Regular cardiac myocyte (primary cell): ENCODE results near the gene DSG4. TPM values are rescaled to one million over a fixed set of nuclear protein-coding genes. Genes with fewer than 3 reads are reported as not detected.

Experiments used
- total RNA-seq: library from RNA; depleted of rRNA; stranded (reverse); fragments of >200 nt; gene quantifications from 2 replicates; pipeline ENCODE4 v1.2.3, GENCODE V29; 2014

Gene DSG4, protein sequence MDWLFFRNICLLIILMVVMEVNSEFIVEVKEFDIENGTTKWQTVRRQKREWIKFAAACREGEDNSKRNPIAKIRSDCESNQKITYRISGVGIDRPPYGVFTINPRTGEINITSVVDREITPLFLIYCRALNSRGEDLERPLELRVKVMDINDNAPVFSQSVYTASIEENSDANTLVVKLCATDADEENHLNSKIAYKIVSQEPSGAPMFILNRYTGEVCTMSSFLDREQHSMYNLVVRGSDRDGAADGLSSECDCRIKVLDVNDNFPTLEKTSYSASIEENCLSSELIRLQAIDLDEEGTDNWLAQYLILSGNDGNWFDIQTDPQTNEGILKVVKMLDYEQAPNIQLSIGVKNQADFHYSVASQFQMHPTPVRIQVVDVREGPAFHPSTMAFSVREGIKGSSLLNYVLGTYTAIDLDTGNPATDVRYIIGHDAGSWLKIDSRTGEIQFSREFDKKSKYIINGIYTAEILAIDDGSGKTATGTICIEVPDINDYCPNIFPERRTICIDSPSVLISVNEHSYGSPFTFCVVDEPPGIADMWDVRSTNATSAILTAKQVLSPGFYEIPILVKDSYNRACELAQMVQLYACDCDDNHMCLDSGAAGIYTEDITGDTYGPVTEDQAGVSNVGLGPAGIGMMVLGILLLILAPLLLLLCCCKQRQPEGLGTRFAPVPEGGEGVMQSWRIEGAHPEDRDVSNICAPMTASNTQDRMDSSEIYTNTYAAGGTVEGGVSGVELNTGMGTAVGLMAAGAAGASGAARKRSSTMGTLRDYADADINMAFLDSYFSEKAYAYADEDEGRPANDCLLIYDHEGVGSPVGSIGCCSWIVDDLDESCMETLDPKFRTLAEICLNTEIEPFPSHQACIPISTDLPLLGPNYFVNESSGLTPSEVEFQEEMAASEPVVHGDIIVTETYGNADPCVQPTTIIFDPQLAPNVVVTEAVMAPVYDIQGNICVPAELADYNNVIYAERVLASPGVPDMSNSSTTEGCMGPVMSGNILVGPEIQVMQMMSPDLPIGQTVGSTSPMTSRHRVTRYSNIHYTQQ
- not detected in 2 replicates for total RNA-seq

DNA sequence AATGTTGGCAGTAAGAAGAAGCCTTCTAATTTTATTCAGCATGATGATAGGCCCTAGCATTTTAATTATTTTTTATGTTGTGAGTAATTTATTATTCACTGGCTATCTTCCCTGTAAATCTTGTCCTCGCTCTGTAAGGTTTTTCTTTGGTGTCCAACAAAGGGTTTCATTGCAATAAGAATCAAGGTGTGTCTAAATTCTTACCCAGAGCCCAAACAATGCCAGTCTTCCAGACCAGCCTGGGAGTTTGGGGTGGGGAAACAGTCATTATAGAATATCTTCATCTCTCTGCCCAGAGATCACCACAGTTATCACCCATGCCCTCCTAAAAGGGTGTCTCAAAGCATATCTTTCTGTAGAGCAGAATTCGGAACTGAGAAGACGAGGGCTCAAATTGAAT lies at the start of gene DSG4:
Gene DSG4, plus strand, starts transcription at position 301 of the 400 bp plus-strand sequence. CDS start 135 bp downstream, outside the sequence.

DNA sequence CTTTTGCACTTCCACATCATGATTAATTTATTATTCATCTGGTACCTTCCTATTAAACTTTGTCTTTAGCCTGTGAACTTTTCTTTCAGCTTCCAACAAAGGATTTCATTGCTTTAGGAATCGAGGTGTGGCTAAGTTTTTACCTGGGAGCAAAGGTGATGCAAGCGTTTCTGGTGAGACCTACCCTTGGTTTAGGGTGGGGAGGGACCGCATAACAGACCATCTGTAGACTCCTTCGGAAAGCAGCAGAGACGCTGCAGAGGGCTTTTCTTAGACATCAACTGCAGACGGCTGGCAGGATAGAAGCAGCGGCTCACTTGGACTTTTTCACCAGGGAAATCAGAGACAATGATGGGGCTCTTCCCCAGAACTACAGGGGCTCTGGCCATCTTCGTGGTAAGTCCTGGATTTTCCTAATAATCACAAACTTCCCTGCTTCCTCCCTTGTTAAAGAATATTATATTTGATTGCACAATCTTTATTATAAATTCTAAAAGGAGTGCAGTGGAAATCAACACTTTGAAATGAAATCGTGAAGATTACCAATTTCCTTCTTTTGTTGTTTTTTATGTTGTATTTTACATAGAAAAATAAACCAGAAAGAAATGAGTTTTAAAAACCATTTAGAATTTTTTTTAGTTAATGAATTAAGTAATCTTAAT lies 71.1 kb downstream of the DSG4 start, which contains the start of gene DSG3:
Gene DSG3, plus strand, starts transcription at position 212 of the 662 bp plus-strand sequence. Its CDS starts 137 bp downstream, at position 349.

Other genes with a start within 250 kb of the DSG4 start
- gene DSC1, start 213.9 kb upstream of the DSG4 start, total RNA-seq: under 0.01 TPM in 1 of 2 replicates, not detected in the other
- not detected in 2 replicates for gene DSG1, start 58.6 kb upstream of the DSG4 start, total RNA-seq
- under 0.01 TPM in 2 replicates for gene DSG3, start 71.0 kb downstream of the DSG4 start, total RNA-seq
- 0.19 and 0.56 TPM in 2 replicates for gene DSG2, start 121.4 kb downstream of the DSG4 start, total RNA-seq
- not detected in 2 replicates for gene TTR, start 215.1 kb downstream of the DSG4 start, total RNA-seq